ENCODE measurements around the gene INPP5A. TPM values are rescaled to one million over a fixed set of nuclear protein-coding genes. Genes with fewer than 3 reads are reported as not detected.
A peak's percentile ranks its signal among the peaks of the same experiment; 100 is the strongest.

INPP5A gene
- total and polyA plus RNA-seq, 9 of the 15 experiments (the other 6 are each of a cell fraction or from before 2014, with no cell fraction given) = 0.66 to 11.6 (median 7.7) TPM

DNA sequence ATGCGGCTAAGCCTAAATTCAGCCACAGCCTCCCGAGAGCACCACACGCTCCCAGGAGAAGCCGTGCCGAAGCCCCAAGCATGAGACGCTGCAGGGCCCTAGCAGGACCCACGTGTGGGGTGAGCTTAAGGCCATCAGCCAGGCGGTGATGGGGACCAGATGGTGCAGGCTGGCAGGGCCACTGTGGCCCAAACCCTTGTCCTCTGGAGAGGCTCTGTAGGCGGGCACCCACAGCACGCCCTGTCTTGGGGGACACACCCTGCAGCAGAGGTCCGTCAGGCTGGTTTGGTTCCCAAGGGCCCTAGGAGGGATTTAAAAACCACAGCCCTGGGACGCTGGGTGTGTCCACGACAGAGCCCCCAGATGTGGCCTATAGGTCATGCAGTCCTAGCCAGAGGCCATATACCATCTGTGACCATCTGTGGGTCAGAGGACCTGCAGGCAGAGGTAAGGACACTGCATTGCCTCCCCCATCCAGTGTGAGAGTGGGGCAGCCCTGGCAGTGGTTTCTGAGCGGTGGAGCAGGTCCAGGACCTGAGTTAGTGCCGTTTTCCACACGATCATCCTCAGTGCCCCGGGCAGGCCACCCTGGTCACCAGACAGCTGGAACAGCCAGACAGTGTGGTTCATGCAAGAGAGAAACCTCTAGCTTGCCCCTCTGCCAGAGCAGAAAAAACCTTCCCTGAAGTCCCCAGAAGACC lies 39.6 kb upstream of the INPP5A start:
- no peak overlapping the region for H3K27ac ChIP-seq (ENCODE audit: extremely low read depth, low read depth, low read length)
- H3K27me3 ChIP-seq (ENCODE audit: control insufficient read depth in 2 of 2, insufficient read depth in 2 of 2, low read length in 2 of 2) = peaks cover 23 to 70% of the 10 kb centered on the region in 2 experiments; a peak in 4 of 5 replicates
- no peaks in the 10 kb centered on the region for H3K79me2 ChIP-seq (ENCODE audit: control insufficient read depth, insufficient read depth, low read length)
- H3K9me1 ChIP-seq (ENCODE audit: control insufficient read depth, insufficient read depth, low read length) = peaks cover 3% of the 10 kb centered on the region
- H3K4me2 ChIP-seq (ENCODE audit: insufficient read depth, low read length) = no peak overlapping the region
- CTCF ChIA-PET (ENCODE audit: low intra/inter-chr PET ratio) = no interaction called here
- H3K9ac ChIP-seq (ENCODE audit: insufficient read depth in 1 of 2, low read depth in 2 of 2, low read length in 2 of 2) = no peak overlapping the region
- FAIRE-seq (no peak), ATAC-seq (no peak), DNase-seq (ENCODE audit: extremely low read depth in 1 of 4, low spot score in 3 of 4) (peak in 1 of 4 experiments; percentile 11)
- no peak overlapping the region for H2AFZ ChIP-seq (ENCODE audit: low read depth, low read length)
- H3K36me3 ChIP-seq (ENCODE audit: control insufficient read depth, insufficient read depth, low read length) = no peaks in the 10 kb centered on the region
- no peaks in the 10 kb centered on the region for H3K9me3 ChIP-seq (replicated peaks; ENCODE audit: control insufficient read depth, insufficient read depth, low read depth, low read length)
- H4K20me1 ChIP-seq (replicated peaks; ENCODE audit: control insufficient read depth, insufficient read depth, low read length) = no peaks in the 10 kb centered on the region
- intact Hi-C loops (cut with micrococcal nuclease) = no loop called here
- no TSS peak for BruUV-seq (replicated peaks)
- TF ChIP-seq ADNP (tag; IDR thresholded peaks at IDR 0.05) (no peak), JUND (IDR thresholded peaks at IDR 0.05; ENCODE audit: borderline replicate concordance, low read depth, low read length) (no peak), JUND (tag; IDR thresholded peaks at IDR 0.05; ENCODE audit: borderline replicate concordance, low read depth, low read length) (no peak), ZNF347 (CRISPR knock-in tag; IDR thresholded peaks at IDR 0.05; ENCODE audit: low read depth) (no peak), CEBPB (tag; IDR thresholded peaks at IDR 0.05) (no peak), ASH1L (IDR thresholded peaks at IDR 0.05; ENCODE audit: borderline replicate concordance, low read depth, partially characterized antibody) (no peak), PCBP2 (IDR thresholded peaks at IDR 0.05; ENCODE audit: low read depth, low read length, poor library complexity, severe bottlenecking) (no peak), CCAR2 (IDR thresholded peaks at IDR 0.05; ENCODE audit: low read depth, low read length) (no peak), ERF (CRISPR knock-in tag; IDR thresholded peaks at IDR 0.05) (no peak), DLX4 (CRISPR knock-in tag; IDR thresholded peaks at IDR 0.05) (no peak), FOSL1 (tag; conservative IDR thresholded peaks at IDR 0.05) (no peak)
- TF ChIP-seq, protein P1, sequence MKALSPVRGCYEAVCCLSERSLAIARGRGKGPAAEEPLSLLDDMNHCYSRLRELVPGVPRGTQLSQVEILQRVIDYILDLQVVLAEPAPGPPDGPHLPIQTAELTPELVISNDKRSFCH (CRISPR knock-in tag; IDR thresholded peaks at IDR 0.05) = no peak
- TF ChIP-seq, protein P1 (tag; IDR thresholded peaks at IDR 0.05) = no peak
- no peak overlapping the region for H3K4me3 ChIP-seq
- POLR2A ChIA-PET = no interaction called here
- H3K4me1 ChIP-seq (replicated peaks in 1 of 2; ENCODE audit: control insufficient read depth in 2 of 2, insufficient read depth in 2 of 2, low read length in 2 of 2) = peaks cover 0 to 5% of the 10 kb centered on the region in 2 experiments; a peak in 1 of 5 replicates
- WGBS (ENCODE audit: insufficient coverage, low coverage, missing lambda C conversion rate) = 3% methylated on average over 15 of the region's 17 CpGs
- in situ Hi-C loops (cut with MboI) = no loop called here

Measured in K562 (cell line).